ENCODE results near the gene MLPH. TPM values are rescaled to one million over a fixed set of nuclear protein-coding genes. Genes with fewer than 3 reads are reported as not detected.

The MLPH gene
- total and polyA plus RNA-seq, 2 of the 13 experiments (the other 11 are each of a cell fraction or from before 2014, with no cell fraction given) = 0.12 TPM; not detected in 1

DNA sequence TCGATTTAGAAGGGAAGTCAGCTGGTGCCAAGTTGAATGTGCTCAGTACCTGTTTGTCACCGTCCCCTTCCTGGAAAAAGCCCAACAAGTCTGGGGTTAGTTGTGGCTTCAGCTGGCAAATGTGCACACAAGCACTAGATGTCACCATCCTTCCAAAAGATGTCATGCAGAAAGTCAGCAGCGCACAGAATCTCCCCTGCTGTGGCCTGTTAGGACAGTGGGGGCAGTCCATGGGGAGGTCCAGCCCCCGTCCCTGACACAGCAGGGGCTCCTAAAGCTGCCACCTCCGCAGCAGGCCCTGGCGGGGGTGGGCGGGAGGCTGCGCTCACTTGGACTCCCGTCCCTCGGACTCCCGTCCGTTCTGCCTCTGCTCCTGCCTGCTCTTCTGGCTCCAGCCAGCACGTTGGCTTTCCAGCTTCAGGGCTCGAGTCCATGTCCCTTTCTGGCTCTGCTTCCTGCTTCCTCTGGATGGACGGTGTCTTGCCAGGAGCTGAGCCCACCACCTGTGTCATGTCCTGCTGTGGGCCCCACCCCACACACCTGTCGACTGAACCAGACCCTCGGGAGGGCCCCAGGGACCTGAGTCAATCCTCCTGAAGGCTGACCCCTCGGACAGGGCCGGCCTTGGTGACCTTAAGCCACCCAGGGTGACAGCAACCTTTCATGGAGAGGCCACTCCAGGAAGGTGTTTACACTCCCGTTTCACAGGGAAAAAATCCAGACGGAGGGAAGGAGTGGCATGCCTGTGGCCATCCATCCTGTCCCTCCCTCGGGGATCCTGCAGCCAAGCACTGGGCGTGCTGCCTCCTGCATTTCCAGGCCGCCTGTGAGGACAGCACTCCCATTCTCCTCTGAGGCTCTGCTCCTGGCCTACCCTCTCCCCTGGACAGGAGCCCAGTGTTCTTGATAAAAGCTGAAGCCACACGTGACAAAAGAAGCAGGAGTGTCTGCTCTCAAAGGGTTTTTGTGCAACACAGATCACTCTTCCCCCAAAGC is 95.0 kb downstream of the MLPH start (continued):
- TF ChIP-seq BORCS8-MEF2B (CRISPR knock-in tag; IDR thresholded peaks at IDR 0.05) = no peak; the same call in none of the 2 replicates
- TF ChIP-seq HDAC2 (CRISPR knock-in tag; IDR thresholded peaks at IDR 0.05) = peak; percentile 64; the same call in 1 of the 2 replicates
- no peak for TF ChIP-seq ZBTB3 (CRISPR knock-in tag; IDR thresholded peaks at IDR 0.05; ENCODE audit: borderline replicate concordance, low read depth)
- TF ChIP-seq ZNF577 (CRISPR knock-in tag; IDR thresholded peaks at IDR 0.05; ENCODE audit: borderline replicate concordance, low read depth) = no peak
- TF ChIP-seq, protein P1, sequence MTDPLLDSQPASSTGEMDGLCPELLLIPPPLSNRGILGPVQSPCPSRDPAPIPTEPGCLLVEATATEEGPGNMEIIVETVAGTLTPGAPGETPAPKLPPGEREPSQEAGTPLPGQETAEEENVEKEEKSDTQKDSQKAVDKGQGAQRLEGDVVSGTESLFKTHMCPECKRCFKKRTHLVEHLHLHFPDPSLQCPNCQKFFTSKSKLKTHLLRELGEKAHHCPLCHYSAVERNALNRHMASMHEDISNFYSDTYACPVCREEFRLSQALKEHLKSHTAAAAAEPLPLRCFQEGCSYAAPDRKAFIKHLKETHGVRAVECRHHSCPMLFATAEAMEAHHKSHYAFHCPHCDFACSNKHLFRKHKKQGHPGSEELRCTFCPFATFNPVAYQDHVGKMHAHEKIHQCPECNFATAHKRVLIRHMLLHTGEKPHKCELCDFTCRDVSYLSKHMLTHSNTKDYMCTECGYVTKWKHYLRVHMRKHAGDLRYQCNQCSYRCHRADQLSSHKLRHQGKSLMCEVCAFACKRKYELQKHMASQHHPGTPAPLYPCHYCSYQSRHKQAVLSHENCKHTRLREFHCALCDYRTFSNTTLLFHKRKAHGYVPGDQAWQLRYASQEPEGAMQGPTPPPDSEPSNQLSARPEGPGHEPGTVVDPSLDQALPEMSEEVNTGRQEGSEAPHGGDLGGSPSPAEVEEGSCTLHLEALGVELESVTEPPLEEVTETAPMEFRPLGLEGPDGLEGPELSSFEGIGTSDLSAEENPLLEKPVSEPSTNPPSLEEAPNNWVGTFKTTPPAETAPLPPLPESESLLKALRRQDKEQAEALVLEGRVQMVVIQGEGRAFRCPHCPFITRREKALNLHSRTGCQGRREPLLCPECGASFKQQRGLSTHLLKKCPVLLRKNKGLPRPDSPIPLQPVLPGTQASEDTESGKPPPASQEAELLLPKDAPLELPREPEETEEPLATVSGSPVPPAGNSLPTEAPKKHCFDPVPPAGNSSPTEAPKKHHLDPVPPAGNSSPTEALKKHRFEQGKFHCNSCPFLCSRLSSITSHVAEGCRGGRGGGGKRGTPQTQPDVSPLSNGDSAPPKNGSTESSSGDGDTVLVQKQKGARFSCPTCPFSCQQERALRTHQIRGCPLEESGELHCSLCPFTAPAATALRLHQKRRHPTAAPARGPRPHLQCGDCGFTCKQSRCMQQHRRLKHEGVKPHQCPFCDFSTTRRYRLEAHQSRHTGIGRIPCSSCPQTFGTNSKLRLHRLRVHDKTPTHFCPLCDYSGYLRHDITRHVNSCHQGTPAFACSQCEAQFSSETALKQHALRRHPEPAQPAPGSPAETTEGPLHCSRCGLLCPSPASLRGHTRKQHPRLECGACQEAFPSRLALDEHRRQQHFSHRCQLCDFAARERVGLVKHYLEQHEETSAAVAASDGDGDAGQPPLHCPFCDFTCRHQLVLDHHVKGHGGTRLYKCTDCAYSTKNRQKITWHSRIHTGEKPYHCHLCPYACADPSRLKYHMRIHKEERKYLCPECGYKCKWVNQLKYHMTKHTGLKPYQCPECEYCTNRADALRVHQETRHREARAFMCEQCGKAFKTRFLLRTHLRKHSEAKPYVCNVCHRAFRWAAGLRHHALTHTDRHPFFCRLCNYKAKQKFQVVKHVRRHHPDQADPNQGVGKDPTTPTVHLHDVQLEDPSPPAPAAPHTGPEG (CRISPR knock-in tag; IDR thresholded peaks at IDR 0.05) = no peak
- no peak; the same call in 1 of the 2 replicates for TF ChIP-seq ZSCAN21 (CRISPR knock-in tag; IDR thresholded peaks at IDR 0.05; ENCODE audit: borderline replicate concordance)
- TF ChIP-seq ZNF451 (CRISPR knock-in tag; IDR thresholded peaks at IDR 0.05) = peak; percentile 78
- TF ChIP-seq, protein P2, sequence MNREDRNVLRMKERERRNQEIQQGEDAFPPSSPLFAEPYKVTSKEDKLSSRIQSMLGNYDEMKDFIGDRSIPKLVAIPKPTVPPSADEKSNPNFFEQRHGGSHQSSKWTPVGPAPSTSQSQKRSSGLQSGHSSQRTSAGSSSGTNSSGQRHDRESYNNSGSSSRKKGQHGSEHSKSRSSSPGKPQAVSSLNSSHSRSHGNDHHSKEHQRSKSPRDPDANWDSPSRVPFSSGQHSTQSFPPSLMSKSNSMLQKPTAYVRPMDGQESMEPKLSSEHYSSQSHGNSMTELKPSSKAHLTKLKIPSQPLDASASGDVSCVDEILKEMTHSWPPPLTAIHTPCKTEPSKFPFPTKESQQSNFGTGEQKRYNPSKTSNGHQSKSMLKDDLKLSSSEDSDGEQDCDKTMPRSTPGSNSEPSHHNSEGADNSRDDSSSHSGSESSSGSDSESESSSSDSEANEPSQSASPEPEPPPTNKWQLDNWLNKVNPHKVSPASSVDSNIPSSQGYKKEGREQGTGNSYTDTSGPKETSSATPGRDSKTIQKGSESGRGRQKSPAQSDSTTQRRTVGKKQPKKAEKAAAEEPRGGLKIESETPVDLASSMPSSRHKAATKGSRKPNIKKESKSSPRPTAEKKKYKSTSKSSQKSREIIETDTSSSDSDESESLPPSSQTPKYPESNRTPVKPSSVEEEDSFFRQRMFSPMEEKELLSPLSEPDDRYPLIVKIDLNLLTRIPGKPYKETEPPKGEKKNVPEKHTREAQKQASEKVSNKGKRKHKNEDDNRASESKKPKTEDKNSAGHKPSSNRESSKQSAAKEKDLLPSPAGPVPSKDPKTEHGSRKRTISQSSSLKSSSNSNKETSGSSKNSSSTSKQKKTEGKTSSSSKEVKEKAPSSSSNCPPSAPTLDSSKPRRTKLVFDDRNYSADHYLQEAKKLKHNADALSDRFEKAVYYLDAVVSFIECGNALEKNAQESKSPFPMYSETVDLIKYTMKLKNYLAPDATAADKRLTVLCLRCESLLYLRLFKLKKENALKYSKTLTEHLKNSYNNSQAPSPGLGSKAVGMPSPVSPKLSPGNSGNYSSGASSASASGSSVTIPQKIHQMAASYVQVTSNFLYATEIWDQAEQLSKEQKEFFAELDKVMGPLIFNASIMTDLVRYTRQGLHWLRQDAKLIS (CRISPR knock-in tag; IDR thresholded peaks at IDR 0.05) = no peak
- TF ChIP-seq CCAR2 (optimal IDR thresholded peaks at IDR 0.05; ENCODE audit: low read depth, low read length) = no peak
- 0 out of 2 replicates have a peak, but pooled peaks have one; percentile 41 for TF ChIP-seq ZNF430 (CRISPR knock-in tag; IDR thresholded peaks at IDR 0.05)
- no peak for TF ChIP-seq SETDB1 (CRISPR knock-in tag; IDR thresholded peaks at IDR 0.05; ENCODE audit: borderline replicate concordance)
- TF ChIP-seq, protein P3, sequence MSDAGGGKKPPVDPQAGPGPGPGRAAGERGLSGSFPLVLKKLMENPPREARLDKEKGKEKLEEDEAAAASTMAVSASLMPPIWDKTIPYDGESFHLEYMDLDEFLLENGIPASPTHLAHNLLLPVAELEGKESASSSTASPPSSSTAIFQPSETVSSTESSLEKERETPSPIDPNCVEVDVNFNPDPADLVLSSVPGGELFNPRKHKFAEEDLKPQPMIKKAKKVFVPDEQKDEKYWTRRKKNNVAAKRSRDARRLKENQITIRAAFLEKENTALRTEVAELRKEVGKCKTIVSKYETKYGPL (CRISPR knock-in tag; IDR thresholded peaks at IDR 0.05) = no peak
- no peak for TF ChIP-seq KLF9 (CRISPR knock-in tag; IDR thresholded peaks at IDR 0.05; ENCODE audit: low read depth)
- TF ChIP-seq PPARG (CRISPR knock-in tag; conservative IDR thresholded peaks at IDR 0.05) = no peak
- no peak for TF ChIP-seq ATRX (CRISPR knock-in tag; IDR thresholded peaks at IDR 0.05; ENCODE audit: borderline replicate concordance)
- TF ChIP-seq, protein P4, sequence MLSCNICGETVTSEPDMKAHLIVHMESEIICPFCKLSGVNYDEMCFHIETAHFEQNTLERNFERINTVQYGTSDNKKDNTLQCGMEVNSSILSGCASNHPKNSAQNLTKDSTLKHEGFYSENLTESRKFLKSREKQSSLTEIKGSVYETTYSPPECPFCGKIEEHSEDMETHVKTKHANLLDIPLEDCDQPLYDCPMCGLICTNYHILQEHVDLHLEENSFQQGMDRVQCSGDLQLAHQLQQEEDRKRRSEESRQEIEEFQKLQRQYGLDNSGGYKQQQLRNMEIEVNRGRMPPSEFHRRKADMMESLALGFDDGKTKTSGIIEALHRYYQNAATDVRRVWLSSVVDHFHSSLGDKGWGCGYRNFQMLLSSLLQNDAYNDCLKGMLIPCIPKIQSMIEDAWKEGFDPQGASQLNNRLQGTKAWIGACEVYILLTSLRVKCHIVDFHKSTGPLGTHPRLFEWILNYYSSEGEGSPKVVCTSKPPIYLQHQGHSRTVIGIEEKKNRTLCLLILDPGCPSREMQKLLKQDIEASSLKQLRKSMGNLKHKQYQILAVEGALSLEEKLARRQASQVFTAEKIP (CRISPR knock-in tag; IDR thresholded peaks at IDR 0.05; ENCODE audit: borderline replicate concordance) = no peak
